OCI-LY7 (cell line): ENCODE data around the gene MARCHF7.

Experiments
- EZH2phosphoT487 ChIP-seq: fragments of 200-600 bp; sonication (generic); IDR thresholded peaks from 2 replicates; pipeline ENCODE4 v1.6.1; 2018; ENCODE audit warnings: low read depth, borderline replicate concordance, mild to moderate bottlenecking, mixed run types, antibody characterized with exemption, low read length, moderate library complexity, mixed read lengths
- TF ChIP-seq, protein P1 (sequence below): fragments of 200-600 bp; sonication (generic); conservative IDR thresholded peaks from 2 replicates; pipeline ENCODE4 v1.5.1; 2014; ENCODE audit warnings: mild to moderate bottlenecking, antibody characterized with exemption, low read length, moderate library complexity, mixed read lengths

GRCh38 chr2:159755014-159755413 lies 42.7 kb downstream of the MARCHF7 start:
- TF ChIP-seq, protein P1, sequence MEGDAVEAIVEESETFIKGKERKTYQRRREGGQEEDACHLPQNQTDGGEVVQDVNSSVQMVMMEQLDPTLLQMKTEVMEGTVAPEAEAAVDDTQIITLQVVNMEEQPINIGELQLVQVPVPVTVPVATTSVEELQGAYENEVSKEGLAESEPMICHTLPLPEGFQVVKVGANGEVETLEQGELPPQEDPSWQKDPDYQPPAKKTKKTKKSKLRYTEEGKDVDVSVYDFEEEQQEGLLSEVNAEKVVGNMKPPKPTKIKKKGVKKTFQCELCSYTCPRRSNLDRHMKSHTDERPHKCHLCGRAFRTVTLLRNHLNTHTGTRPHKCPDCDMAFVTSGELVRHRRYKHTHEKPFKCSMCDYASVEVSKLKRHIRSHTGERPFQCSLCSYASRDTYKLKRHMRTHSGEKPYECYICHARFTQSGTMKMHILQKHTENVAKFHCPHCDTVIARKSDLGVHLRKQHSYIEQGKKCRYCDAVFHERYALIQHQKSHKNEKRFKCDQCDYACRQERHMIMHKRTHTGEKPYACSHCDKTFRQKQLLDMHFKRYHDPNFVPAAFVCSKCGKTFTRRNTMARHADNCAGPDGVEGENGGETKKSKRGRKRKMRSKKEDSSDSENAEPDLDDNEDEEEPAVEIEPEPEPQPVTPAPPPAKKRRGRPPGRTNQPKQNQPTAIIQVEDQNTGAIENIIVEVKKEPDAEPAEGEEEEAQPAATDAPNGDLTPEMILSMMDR = no peak
- TF ChIP-seq EZH2phosphoT487 = no peak
